ENCODE data around the gene HSPB6. TPM values are rescaled to one million over a fixed set of nuclear protein-coding genes. Genes with fewer than 3 reads are reported as not detected.

HSPB6 gene
- total and polyA plus RNA-seq, 7 donors: 303 to 1,308 (median 664) TPM

- H3K36me3 ChIP-seq (ENCODE audit: insufficient read depth in 1 of 2, low read depth in 1 of 2): peaks cover 0 to 24% of the 10 kb centered on the region in 2 donors
- 12 to 32% (median 16%) methylated on average over 12 to 17 of the region's 17 CpGs for WGBS, 3 donors
- H3K27me3 ChIP-seq (ENCODE audit: insufficient read depth in 3 of 3, low read length in 2 of 3): no peaks in the 10 kb centered on the region
- H3K27ac ChIP-seq: peak overlapping the region; percentile 94
- peak overlapping the region; percentile 83 for H3K4me3 ChIP-seq
- DNase-seq: no peak
- H3K9me3 ChIP-seq: no peaks in the 10 kb centered on the region
- ATAC-seq: no peak
- TF ChIP-seq CTCF (IDR thresholded peaks at IDR 0.05): no peak
- peaks cover 14% of the 10 kb centered on the region for H3K4me1 ChIP-seq
- intact Hi-C loops (cut with DNase I): loop anchor here in 1 of 2 donors (5.0 kb wide), 1 partner anchor 177 kb away; no protein-coding TSS in a partner anchor
Measured at GRCh38 chr19:35755131-35755549, 1.7 kb downstream of the HSPB6 start.

GRCh38 chr19:35754370-35755130 lies 2.3 kb downstream of the HSPB6 start:
- Histone ChIP-seq H3K4me1 (peaks cover 16% of the 10 kb centered on the region), H3K27ac (peak overlapping the region; percentile 94), H3K9me3 (no peaks in the 10 kb centered on the region), H3K27me3 (ENCODE audit: insufficient read depth in 3 of 3, low read length in 2 of 3) (no peaks in the 10 kb centered on the region), H3K4me3 (peak overlapping the region; percentile 83), H3K36me3 (ENCODE audit: insufficient read depth in 1 of 2, low read depth in 1 of 2) (peaks cover 0 to 24% of the 10 kb centered on the region in 2 donors)
- TF ChIP-seq CTCF (IDR thresholded peaks at IDR 0.05): no peak
- WGBS, 3 donors: 48 to 65% (median 53%) methylated on average over 13 of the region's 13 CpGs
- ATAC-seq (no peak), DNase-seq (no peak)
- intact Hi-C loops (cut with DNase I): loop anchor here in 1 of 2 donors (5.0 kb wide), 1 partner anchor 178 kb away; no protein-coding TSS in a partner anchor

- intact Hi-C loops (cut with DNase I): no loop called here
- no peak for TF ChIP-seq CTCF (IDR thresholded peaks at IDR 0.05)
- H3K4me3 ChIP-seq: no peak overlapping the region
- H3K27ac ChIP-seq: peak overlapping the region; percentile 94
- peaks cover 18% of the 10 kb centered on the region for H3K4me1 ChIP-seq
- H3K9me3 ChIP-seq: no peaks in the 10 kb centered on the region
- ATAC-seq (no peak), DNase-seq (no peak)
- WGBS, 3 donors: 63 to 86% (median 64%) methylated on average over 20 of the region's 20 CpGs
- no peaks in the 10 kb centered on the region for H3K27me3 ChIP-seq (ENCODE audit: insufficient read depth in 3 of 3, low read length in 2 of 3)
- peaks cover 0 to 24% of the 10 kb centered on the region in 2 donors for H3K36me3 ChIP-seq (ENCODE audit: insufficient read depth in 1 of 2, low read depth in 1 of 2)
Measured at GRCh38 chr19:35753634-35754369, 3.0 kb downstream of the HSPB6 start.

- Histone ChIP-seq H3K27ac (no peak overlapping the region), H3K36me3 (ENCODE audit: insufficient read depth in 1 of 2, low read depth in 1 of 2) (peaks cover 0 to 24% of the 10 kb centered on the region in 2 donors), H3K9me3 (no peaks in the 10 kb centered on the region), H3K27me3 (ENCODE audit: insufficient read depth in 3 of 3, low read length in 2 of 3) (no peaks in the 10 kb centered on the region), H3K4me3 (no peak overlapping the region), H3K4me1 (peaks cover 17% of the 10 kb centered on the region)
- WGBS, 3 donors: 83 to 91% (median 90%) methylated on average over 17 to 20 of the region's 20 CpGs
- intact Hi-C loops (cut with DNase I): no loop called here
- no peak for TF ChIP-seq CTCF (IDR thresholded peaks at IDR 0.05)
- ATAC-seq (no peak), DNase-seq (no peak)
Measured at GRCh38 chr19:35752746-35753350, 4.0 kb downstream of the HSPB6 start.

Measured in psoas muscle (tissue), 8 donors.